ENCODE data around the gene TEK. TPM values are rescaled to one million over a fixed set of nuclear protein-coding genes. Genes with fewer than 3 reads are reported as not detected.

The TEK gene
- polyA plus RNA-seq, 3 donors: not detected

DNA sequence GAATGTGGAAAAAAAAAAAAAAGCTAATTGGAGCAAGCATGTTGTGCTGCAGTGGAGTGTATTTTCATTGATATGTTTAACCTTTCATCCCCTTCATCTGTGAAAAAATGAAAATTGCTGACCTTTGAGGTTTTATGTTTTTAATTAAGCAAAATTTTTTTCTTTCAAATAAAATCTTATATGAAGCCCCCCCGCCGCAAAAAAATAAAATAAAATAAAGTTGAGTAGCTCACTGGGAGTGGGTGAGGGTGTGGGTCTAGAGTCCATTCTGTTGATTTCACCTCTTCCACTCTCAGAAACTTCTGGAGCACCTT is 43.3 kb downstream of the TEK start:
- Mint-ChIP-seq H3K27ac (no peak overlapping the region), H3K9me3 (peaks cover 0 to 5% (median 0%) of the 10 kb centered on the region in 7 donors), H3K27me3 (ENCODE audit: low read depth in 3 of 3) (peaks cover 0 to 2% (median 2%) of the 10 kb centered on the region in 3 donors), H3K4me1 (peaks cover 3% of the 10 kb centered on the region), H3K4me3 (no peak overlapping the region), H3K36me3 (no peaks in the 10 kb centered on the region)
- TF ChIP-seq, protein P1, sequence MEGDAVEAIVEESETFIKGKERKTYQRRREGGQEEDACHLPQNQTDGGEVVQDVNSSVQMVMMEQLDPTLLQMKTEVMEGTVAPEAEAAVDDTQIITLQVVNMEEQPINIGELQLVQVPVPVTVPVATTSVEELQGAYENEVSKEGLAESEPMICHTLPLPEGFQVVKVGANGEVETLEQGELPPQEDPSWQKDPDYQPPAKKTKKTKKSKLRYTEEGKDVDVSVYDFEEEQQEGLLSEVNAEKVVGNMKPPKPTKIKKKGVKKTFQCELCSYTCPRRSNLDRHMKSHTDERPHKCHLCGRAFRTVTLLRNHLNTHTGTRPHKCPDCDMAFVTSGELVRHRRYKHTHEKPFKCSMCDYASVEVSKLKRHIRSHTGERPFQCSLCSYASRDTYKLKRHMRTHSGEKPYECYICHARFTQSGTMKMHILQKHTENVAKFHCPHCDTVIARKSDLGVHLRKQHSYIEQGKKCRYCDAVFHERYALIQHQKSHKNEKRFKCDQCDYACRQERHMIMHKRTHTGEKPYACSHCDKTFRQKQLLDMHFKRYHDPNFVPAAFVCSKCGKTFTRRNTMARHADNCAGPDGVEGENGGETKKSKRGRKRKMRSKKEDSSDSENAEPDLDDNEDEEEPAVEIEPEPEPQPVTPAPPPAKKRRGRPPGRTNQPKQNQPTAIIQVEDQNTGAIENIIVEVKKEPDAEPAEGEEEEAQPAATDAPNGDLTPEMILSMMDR (IDR thresholded peaks at IDR 0.05): no peak
- Histone ChIP-seq H3K79me2 (ENCODE audit: insufficient read depth, low read length) (no peaks in the 10 kb centered on the region), H2AFZ (ENCODE audit: insufficient read depth, low read depth, low read length, poor library complexity, severe bottlenecking) (no peak overlapping the region), H4K20me1 (ENCODE audit: insufficient read depth, low read length) (no peaks in the 10 kb centered on the region), H3K4me1 (ENCODE audit: control insufficient read depth in 1 of 2, insufficient read depth in 2 of 2, low read length in 2 of 2) (no peaks in the 10 kb centered on the region), H3K9ac (ENCODE audit: insufficient read depth, low read length, poor library complexity, severe bottlenecking) (no peak overlapping the region), H3K4me3 (replicated peaks in 1 of 3; ENCODE audit: low read depth in 2 of 3, low read length in 3 of 3) (no peak overlapping the region), H3K36me3 (replicated peaks in 1 of 2; ENCODE audit: control insufficient read depth in 1 of 2, insufficient read depth in 2 of 2, low read length in 2 of 2) (no peaks in the 10 kb centered on the region), H3K27me3 (ENCODE audit: control insufficient read depth in 2 of 2, insufficient read depth in 2 of 2, low read length in 2 of 2) (no peaks in the 10 kb centered on the region), H3K9me3 (replicated peaks in 1 of 2; ENCODE audit: control insufficient read depth in 1 of 2, insufficient read depth in 1 of 2, low read length in 2 of 2) (no peaks in the 10 kb centered on the region), H3K27ac (ENCODE audit: low read depth in 1 of 2, low read length in 2 of 2) (no peak overlapping the region), H3K4me2 (replicated peaks; ENCODE audit: extremely low read depth, low read length, poor library complexity, severe bottlenecking) (no peak overlapping the region)
- no CpG with 5 or more reads among the region's 2 CpGs for WGBS (ENCODE audit: insufficient coverage)
- no peak for DNase-seq
- intact Hi-C loops (cut with micrococcal nuclease): no loop called here

DNA sequence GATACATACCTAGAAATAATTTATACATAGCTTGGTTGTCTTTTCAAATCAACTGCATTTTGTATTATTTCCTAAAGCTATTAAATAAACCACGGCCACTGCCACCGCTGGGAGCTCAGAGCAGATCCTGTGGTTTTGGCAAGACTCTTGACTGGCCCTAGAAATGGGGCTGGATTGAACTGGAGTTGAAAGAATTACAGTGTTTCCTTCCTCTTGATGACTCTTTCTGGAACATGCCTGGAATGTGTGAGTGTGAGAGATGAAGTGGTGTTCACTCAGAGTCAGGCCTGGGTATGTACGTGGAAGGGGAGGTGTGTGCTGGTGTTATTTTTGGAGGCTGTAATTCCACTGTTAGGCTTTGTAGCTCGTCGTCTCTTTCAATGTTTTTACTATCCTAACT is 45.9 kb downstream of the TEK start:
- Histone ChIP-seq H3K27ac (ENCODE audit: low read depth in 1 of 2, low read length in 2 of 2) (no peak overlapping the region), H3K4me2 (replicated peaks; ENCODE audit: extremely low read depth, low read length, poor library complexity, severe bottlenecking) (no peak overlapping the region), H3K4me1 (ENCODE audit: control insufficient read depth in 1 of 2, insufficient read depth in 2 of 2, low read length in 2 of 2) (no peaks in the 10 kb centered on the region), H3K9me3 (replicated peaks in 1 of 2; ENCODE audit: control insufficient read depth in 1 of 2, insufficient read depth in 1 of 2, low read length in 2 of 2) (no peaks in the 10 kb centered on the region), H2AFZ (ENCODE audit: insufficient read depth, low read depth, low read length, poor library complexity, severe bottlenecking) (no peak overlapping the region), H3K27me3 (ENCODE audit: control insufficient read depth in 2 of 2, insufficient read depth in 2 of 2, low read length in 2 of 2) (no peaks in the 10 kb centered on the region), H3K9ac (ENCODE audit: insufficient read depth, low read length, poor library complexity, severe bottlenecking) (no peak overlapping the region), H3K79me2 (ENCODE audit: insufficient read depth, low read length) (no peaks in the 10 kb centered on the region), H4K20me1 (ENCODE audit: insufficient read depth, low read length) (no peaks in the 10 kb centered on the region), H3K4me3 (replicated peaks in 1 of 3; ENCODE audit: low read depth in 2 of 3, low read length in 3 of 3) (no peak overlapping the region), H3K36me3 (replicated peaks in 1 of 2; ENCODE audit: control insufficient read depth in 1 of 2, insufficient read depth in 2 of 2, low read length in 2 of 2) (no peaks in the 10 kb centered on the region)
- DNase-seq: no peak
- intact Hi-C loops (cut with micrococcal nuclease): no loop called here
- 0% methylated on average over 1 of the region's 5 CpGs for whole genome bisulfite sequencing (ENCODE audit: insufficient coverage)
- Mint-ChIP-seq H3K27ac (no peak overlapping the region), H3K36me3 (no peaks in the 10 kb centered on the region), H3K27me3 (ENCODE audit: low read depth in 3 of 3) (peaks cover 0 to 2% (median 0%) of the 10 kb centered on the region in 3 donors), H3K4me3 (no peak overlapping the region), H3K4me1 (peaks cover 3% of the 10 kb centered on the region), H3K9me3 (peaks cover 0 to 5% (median 0%) of the 10 kb centered on the region in 7 donors)
- TF ChIP-seq, protein P1 (IDR thresholded peaks at IDR 0.05): no peak
